ENCODE measurements around the gene ASAP2.

Gene ASAP2

DNA sequence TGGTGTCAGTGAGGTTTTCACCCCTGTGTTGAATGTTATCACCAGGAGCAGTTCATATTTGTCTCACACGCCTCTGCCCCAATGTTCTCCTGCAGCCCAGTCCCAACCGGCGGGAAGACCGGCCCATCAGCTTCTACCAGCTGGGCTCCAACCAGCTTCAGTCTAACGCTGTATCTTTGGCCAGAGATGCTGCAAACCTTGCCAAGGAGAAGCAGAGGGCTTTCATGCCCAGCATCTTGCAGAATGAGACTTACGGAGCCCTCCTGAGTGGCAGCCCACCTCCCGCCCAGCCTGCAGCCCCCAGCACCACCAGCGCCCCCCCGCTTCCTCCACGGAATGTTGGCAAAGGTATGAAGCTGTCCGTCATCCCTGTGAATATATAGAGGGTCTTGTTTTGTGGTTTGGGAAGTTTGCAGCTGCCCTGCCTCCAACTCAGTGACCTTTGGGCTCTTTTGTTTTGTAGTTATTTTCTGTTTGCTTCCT, 181.6 kb downstream of the ASAP2 start:
- DNase-seq (ENCODE audit: low read depth in 1 of 2, low spot score in 1 of 2), result no peak
- no peak for TF ChIP-seq SPI1 (IDR thresholded peaks at IDR 0.05; ENCODE audit: borderline replicate concordance, low read depth)
- TF ChIP-seq, protein P1, sequence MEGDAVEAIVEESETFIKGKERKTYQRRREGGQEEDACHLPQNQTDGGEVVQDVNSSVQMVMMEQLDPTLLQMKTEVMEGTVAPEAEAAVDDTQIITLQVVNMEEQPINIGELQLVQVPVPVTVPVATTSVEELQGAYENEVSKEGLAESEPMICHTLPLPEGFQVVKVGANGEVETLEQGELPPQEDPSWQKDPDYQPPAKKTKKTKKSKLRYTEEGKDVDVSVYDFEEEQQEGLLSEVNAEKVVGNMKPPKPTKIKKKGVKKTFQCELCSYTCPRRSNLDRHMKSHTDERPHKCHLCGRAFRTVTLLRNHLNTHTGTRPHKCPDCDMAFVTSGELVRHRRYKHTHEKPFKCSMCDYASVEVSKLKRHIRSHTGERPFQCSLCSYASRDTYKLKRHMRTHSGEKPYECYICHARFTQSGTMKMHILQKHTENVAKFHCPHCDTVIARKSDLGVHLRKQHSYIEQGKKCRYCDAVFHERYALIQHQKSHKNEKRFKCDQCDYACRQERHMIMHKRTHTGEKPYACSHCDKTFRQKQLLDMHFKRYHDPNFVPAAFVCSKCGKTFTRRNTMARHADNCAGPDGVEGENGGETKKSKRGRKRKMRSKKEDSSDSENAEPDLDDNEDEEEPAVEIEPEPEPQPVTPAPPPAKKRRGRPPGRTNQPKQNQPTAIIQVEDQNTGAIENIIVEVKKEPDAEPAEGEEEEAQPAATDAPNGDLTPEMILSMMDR (IDR thresholded peaks at IDR 0.05; ENCODE audit: insufficient read depth, low read length), result no peak
- TF ChIP-seq POLR2AphosphoS5 (IDR thresholded peaks at IDR 0.05; ENCODE audit: low read depth), result no peak
- TF ChIP-seq, protein P2, sequence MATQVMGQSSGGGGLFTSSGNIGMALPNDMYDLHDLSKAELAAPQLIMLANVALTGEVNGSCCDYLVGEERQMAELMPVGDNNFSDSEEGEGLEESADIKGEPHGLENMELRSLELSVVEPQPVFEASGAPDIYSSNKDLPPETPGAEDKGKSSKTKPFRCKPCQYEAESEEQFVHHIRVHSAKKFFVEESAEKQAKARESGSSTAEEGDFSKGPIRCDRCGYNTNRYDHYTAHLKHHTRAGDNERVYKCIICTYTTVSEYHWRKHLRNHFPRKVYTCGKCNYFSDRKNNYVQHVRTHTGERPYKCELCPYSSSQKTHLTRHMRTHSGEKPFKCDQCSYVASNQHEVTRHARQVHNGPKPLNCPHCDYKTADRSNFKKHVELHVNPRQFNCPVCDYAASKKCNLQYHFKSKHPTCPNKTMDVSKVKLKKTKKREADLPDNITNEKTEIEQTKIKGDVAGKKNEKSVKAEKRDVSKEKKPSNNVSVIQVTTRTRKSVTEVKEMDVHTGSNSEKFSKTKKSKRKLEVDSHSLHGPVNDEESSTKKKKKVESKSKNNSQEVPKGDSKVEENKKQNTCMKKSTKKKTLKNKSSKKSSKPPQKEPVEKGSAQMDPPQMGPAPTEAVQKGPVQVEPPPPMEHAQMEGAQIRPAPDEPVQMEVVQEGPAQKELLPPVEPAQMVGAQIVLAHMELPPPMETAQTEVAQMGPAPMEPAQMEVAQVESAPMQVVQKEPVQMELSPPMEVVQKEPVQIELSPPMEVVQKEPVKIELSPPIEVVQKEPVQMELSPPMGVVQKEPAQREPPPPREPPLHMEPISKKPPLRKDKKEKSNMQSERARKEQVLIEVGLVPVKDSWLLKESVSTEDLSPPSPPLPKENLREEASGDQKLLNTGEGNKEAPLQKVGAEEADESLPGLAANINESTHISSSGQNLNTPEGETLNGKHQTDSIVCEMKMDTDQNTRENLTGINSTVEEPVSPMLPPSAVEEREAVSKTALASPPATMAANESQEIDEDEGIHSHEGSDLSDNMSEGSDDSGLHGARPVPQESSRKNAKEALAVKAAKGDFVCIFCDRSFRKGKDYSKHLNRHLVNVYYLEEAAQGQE (IDR thresholded peaks at IDR 0.05; ENCODE audit: insufficient replicate concordance, low read depth), result no peak
- TF ChIP-seq GABPA (IDR thresholded peaks at IDR 0.05; ENCODE audit: low read depth), result no peak
- no peaks in the 10 kb centered on the region for H3K27me3 ChIP-seq (ENCODE audit: insufficient read depth, poor library complexity, severe bottlenecking)
- H3K4me3 ChIP-seq (replicated peaks; ENCODE audit: insufficient read depth, low read length), result no peak overlapping the region
- H3K27ac ChIP-seq (replicated peaks), result no peak overlapping the region

DNA sequence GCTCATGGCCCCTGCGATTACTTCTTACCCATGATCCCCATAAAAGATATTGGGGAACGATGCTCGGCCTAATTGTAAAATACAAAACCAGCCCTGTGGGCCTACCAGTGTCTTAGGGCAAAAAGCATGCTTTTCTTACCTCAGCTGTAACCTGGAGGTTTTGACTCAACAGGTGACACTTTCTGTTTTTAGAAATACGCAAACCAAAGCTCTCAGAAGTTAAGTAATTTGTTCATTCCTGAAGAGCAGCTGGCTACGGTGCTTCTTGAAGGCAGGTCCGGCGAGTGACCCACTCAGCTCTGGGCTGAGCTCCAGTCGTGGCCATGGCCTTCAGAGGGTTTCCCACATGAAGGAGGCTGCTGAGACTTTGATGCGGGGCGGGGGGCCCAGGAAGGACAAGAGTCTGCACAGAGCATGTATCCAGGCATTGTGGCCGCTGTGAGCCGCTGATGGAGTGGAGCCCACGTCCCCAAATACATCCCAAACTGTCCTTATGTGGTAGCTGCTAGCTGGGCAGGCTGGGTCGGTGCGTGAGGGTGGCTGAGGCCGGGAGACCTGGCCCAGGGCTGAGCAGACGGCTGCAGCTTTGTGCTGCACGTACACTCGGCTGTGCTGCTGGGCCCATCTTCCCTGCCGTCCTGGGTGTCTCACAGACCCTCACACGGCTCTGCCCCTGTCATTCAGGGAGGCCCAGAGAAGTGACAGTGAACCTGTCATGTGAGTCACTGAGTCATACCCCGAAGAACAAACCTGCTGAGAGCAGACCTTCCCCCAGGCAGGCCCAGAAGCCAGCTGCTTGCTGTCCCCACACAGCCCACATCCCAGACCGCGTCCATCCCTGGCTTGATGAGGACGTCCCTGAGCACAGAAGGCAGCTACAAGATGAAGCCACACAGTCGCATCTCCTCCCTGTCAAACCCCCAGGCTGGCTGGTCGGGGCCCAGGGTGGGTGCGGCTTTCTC, 182.6 kb downstream of the ASAP2 start:
- DNase-seq (ENCODE audit: low read depth in 1 of 2, low spot score in 1 of 2), result no peak
- H3K27ac ChIP-seq (replicated peaks), result no peak overlapping the region
- no peak overlapping the region for H3K4me3 ChIP-seq (replicated peaks; ENCODE audit: insufficient read depth, low read length)
- TF ChIP-seq, protein P1 (IDR thresholded peaks at IDR 0.05; ENCODE audit: insufficient read depth, low read length), result no peak
- TF ChIP-seq, protein P2 (IDR thresholded peaks at IDR 0.05; ENCODE audit: insufficient replicate concordance, low read depth), result no peak
- TF ChIP-seq GABPA (IDR thresholded peaks at IDR 0.05; ENCODE audit: low read depth) (no peak), SPI1 (IDR thresholded peaks at IDR 0.05; ENCODE audit: borderline replicate concordance, low read depth) (no peak)
- H3K27me3 ChIP-seq (ENCODE audit: insufficient read depth, poor library complexity, severe bottlenecking), result no peaks in the 10 kb centered on the region

DNA sequence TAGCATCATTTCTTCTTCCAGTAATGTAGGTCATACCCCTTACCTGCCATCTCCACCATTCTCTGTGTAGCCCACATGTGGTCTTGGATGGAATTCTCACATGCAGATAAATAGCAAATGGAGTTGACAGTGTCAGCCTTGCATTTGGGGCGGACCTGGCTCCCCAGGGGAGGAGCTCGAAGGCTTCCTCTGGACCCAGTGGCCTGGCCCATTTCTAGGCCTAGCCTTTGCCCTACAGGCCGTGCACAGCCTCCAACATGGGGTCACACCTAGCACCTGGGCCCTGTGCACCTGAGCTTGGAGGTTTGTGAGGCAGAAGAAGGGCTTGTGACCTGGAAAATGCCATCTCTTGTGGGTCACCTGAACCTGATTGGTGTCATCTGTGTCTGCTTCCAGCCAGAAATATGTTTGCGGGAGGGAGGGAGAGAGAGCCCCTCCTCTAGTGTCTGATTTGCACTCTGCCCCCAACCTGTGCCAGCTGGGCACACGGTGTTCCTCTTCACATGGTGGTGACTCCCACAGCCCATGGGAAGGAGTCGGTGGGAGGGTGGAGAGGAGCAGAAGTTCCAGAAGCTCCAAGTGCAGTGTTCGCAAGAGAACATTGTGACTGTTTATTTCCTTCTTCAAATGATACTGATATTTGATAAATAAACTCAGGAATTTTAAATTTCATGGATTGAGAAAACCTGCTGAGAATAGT, 183.7 kb downstream of the ASAP2 start:
- H3K27me3 ChIP-seq (ENCODE audit: insufficient read depth, poor library complexity, severe bottlenecking), result no peaks in the 10 kb centered on the region
- TF ChIP-seq, protein P2 (IDR thresholded peaks at IDR 0.05; ENCODE audit: insufficient replicate concordance, low read depth), result no peak
- TF ChIP-seq SPI1 (IDR thresholded peaks at IDR 0.05; ENCODE audit: borderline replicate concordance, low read depth) (no peak), GABPA (IDR thresholded peaks at IDR 0.05; ENCODE audit: low read depth) (no peak), POLR2AphosphoS5 (IDR thresholded peaks at IDR 0.05; ENCODE audit: low read depth) (no peak)
- TF ChIP-seq, protein P1 (IDR thresholded peaks at IDR 0.05; ENCODE audit: insufficient read depth, low read length), result no peak
- no peak overlapping the region for H3K27ac ChIP-seq (replicated peaks)
- DNase-seq (ENCODE audit: low read depth in 1 of 2, low spot score in 1 of 2), result no peak
- H3K4me3 ChIP-seq (replicated peaks; ENCODE audit: insufficient read depth, low read length), result no peak overlapping the region
